HG02970 (cell line): ENCODE measurements around the gene PALM3.
"Not testable (repeated sequence)": the region's sequence is repeated elsewhere in the genome, so short reads cannot be mapped to it uniquely, and the experiment has no call there.

ENCODE experiments used
- ATAC-seq: cut with Tn5 transposase; IDR thresholded peaks from one replicate; pipeline ENCODE4 v1.9.1; 2021; ENCODE audit warnings: mild to moderate bottlenecking, moderate library complexity, moderate number of reproducible peaks; ENCODE audit not compliant: unreplicated experiment, low FRiP score

Gene PALM3

GRCh38 chr19:14061081-14061749, 661 bp downstream of the PALM3 start:
- ATAC-seq = no peak

DNA sequence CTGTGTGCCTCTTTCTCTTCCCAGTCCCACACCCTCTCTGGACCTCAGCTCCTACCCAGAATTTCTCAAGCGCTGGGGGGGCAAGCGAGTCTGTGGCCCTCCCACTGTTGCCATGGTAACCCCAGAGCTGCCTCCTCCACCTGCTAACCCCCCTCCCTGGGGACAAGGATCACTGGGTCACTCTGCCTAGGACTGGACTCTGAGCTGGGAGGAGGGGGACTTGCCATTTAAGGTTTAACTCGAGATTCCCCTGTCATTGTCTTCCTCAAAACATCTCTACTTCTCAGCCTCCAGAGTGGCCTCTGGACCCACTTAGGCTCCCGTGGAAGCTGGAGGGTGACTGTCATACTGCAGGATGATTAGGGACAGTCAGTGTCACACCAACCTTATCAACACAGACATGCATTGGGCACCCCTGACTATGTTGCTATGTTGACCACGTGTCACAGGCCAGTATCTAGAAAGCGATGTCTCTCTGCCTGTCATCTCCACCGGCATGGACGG, 2.2 kb downstream of the PALM3 start:
- no peak for ATAC-seq

DNA sequence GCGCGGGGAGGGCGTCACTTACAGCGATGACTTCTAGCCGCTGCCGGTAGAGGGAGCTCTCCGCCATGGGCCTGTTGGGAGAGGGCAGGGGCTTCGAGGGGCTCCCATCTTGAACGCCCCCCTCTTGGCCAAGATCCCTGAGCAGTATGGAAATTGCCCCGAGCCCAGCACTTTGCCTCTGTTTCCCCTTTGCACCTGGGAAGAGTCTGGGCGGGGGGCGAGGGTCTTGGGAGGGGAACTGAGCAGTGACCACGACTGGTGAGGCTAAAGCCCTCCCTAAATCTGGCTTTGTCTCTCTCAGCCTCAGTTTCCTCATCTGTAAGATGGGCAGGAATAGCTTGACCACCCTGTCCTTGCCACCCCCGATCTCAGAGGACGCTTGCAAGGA, 2.8 kb downstream of the PALM3 start:
- no peak for ATAC-seq

GRCh38 chr19:14058182-14059092, 3.4 kb downstream of the PALM3 start:
- ATAC-seq = no peak

- no peak for ATAC-seq
These were observed 5.0 kb downstream of the PALM3 start for GRCh38 chr19:14056741-14057356.

DNA sequence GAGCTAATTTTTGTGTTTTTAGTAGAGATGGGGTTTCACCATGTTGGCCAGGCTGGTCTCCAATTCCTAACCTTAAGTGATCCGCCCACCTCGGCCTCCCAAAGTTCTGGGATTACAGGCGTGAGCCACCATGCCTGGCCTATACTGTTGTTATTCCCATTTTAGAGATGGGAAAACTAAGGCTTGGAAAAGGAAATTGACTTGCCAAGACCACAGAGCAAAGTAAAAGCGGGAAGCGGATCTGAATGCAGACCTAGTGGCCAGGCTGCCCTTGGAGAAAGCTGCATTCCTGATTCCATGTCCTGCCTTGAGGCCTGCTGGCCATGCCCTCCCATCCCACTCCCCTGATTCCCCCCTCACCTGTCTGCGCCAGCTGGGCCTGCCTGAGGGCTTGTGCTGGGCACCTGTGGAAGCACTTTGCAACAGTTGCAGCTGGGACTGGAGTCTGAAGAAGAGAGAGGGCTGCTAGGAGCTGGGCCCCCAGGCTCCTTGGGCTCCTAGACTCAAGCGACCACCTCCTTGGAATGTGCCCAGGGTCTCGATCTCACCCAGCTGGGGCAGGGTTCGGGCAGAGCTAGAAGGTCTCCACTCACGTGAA, 5.7 kb downstream of the PALM3 start:
- no peak for ATAC-seq

- ATAC-seq = no peak
These were observed 6.5 kb downstream of the PALM3 start for GRCh38 chr19:14055396-14055795.

DNA sequence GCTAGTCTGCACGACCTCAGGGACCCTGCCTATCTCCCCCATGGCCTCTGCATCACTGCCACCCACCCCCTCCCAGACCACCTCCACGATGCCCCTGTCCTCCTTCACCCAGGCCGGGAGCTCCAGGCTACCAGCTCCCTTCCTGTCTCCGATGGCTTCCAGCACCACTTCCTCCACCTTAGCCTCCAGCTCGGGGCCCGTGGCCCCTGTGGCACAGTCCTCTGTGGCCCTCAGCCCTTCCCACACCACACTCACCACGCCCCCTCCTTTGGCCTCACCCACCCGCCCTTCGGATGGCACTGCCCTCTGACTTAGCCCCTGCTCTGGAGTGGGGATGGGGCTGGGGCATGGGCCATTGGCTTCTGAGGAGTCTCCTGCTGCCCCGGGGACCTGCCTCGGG, 7.2 kb downstream of the PALM3 start:
- no peak for ATAC-seq

GRCh38 chr19:14054099-14054498, 7.8 kb downstream of the PALM3 start:
- ATAC-seq = no peak

GRCh38 chr19:14053500-14053899, 8.4 kb downstream of the PALM3 start:
- ATAC-seq = no peak

DNA sequence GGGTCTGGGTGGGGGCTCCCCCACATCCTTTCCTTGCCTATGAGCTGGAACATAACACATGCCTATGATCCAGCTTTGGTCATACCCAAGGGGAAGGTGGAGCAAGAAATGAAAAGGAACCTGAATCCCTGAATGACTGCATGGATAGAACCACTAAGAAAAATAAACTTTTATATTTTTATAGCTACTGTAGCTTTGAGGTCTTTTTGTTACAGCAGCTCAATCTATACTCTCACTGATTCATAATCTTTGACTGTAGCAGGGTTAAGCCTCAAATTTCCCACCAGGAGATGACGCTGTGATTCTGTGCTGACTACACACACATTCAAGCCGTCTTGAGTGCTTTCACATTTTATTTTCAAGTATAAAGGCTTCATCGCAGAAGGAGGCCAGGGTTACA, 8.8 kb downstream of the PALM3 start:
- ATAC-seq = no peak

- ATAC-seq = no peak
These were observed 9.4 kb downstream of the PALM3 start for GRCh38 chr19:14052470-14052869.

DNA sequence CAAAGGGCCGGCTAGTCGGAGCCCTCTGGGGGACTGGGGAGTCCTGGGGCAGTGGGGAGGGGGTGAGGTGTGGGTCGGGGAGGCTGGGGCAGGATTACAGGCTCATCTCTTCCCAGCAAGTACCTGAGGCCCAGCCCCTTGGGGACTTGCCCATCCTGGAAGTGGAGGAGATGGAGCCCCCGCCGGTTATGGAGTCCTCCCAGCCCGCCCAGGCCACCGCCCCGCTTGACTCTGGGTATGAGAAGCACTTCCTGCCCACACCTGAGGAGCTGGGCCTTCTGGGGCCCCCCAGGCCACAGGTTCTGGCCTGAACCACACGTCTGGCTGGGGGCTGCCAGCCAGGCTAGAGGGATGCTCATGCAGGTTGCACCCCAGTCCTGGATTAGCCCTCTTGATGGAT, 9.9 kb downstream of the PALM3 start:
- ATAC-seq = no peak

- not testable (repeated sequence) for ATAC-seq
These were observed 10.9 kb downstream of the PALM3 start for GRCh38 chr19:14050961-14051360.

DNA sequence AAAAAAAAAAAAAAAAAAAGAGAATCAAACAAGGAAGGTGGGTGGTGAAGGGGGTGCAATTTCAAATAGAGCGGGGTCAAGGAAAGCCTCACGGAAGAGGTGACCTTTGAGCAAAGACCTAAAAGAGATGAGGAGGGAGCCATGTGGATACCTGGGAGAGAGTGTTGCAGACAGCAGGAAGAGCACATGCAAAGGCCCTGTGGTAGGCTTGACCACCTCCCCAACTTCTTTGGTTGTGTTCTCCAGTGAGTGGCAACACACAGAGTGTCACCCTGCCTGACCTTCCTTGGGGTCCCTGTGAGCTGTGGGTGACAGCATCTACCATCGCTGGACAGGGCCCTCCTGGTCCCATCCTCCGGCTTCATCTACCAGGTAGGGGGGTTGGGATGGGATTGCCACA, 11.4 kb downstream of the PALM3 start:
- ATAC-seq = no peak

- ATAC-seq = no peak
These were observed 13.3 kb downstream of the PALM3 start for GRCh38 chr19:14048443-14049153.

DNA sequence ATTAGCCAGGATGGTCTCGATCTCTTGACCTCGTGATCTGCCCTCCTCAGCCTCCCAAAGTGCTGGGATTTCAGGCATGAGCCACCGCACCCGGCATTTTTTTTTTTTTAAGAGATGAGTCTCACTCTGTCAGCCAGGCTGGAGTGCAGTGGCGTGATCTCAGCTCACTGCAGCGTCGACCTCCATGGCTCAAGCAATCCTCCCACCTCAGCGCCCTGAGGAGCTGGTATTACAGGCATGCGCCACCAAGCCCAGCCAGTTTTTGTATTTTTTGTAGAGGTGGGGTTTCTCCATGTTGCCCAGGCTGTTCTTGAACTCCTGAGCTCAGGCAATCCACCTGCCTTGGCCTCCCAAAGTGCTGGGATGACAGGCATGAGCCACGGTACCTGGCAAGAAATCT, 14.0 kb downstream of the PALM3 start:
- not testable (repeated sequence) for ATAC-seq

DNA sequence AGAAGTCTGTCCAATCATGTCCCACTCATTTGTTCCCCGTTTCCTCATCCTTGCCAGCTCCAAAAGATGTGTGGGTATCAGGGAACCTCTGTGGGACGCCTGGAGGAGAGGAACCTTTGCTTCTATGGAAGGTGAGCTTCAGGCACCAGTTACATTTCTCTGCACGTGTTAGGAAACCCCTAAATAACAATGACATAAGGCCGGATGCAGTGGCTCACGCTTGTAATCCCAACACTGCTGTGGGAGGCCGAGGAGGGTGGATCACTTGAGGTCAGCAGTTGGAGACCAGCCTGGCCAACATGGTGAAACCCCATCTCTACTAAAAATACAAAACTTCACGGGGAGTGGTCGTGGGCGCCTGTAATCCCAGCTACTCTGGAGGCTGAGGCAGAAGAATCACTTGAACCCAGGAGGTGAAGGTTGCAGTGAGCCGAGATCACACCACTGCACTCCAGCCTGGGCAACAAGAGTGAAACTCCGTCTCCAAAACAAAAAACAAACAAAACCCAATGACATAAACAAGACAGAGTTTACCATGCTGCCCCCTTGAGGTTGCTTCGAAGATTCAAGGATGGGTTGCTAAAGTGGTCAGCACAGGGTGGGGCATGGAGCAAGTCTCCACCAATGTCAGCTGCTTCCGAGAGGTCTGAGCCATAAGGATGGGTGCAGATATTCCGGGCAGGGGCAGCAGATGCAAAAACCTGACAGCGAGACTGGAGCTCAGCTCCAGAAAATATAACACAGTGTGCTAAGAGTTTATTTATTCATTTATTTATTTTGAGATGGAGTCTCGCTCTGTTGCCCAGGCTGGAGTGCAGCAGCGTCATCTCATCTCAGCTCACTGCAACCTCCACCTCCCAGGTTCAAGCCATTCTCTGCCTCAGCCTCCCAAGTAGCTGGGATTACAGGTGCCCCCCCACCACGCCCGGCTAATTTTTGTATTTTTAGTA, 18.9 kb downstream of the PALM3 start:
- ATAC-seq = not testable (repeated sequence)

- ATAC-seq = no peak
These were observed 22.7 kb downstream of the PALM3 start for GRCh38 chr19:14039181-14039580.
